Osteocyte (in vitro differentiated cells): Measurements from ENCODE around the gene SPON1. TPM values are rescaled to one million over a fixed set of nuclear protein-coding genes. Genes with fewer than 3 reads are reported as not detected.

Experiments used
- DNase-seq: peaks from one replicate; pipeline ENCODE4 v3.0.0; 2021; ENCODE audit warnings: mixed read lengths; ENCODE audit not compliant: unreplicated experiment; ENCODE audit errors: extremely low spot score
- H3K27ac Mint-ChIP-seq: one replicate; pipeline ENCODE4 v1.8.0; 2021; ENCODE audit warnings: mild to moderate bottlenecking, mixed read lengths; ENCODE audit not compliant: unreplicated experiment
- H3K27me3 Mint-ChIP-seq: one replicate; pipeline ENCODE4 v1.8.0; 2021; ENCODE audit warnings: mixed read lengths; ENCODE audit not compliant: unreplicated experiment
- H3K36me3 Mint-ChIP-seq: one replicate; pipeline ENCODE4 v1.8.0; 2021; ENCODE audit warnings: mixed read lengths; ENCODE audit not compliant: unreplicated experiment
- H3K4me1 Mint-ChIP-seq: one replicate; pipeline ENCODE4 v1.8.0; 2021; ENCODE audit warnings: mixed read lengths; ENCODE audit not compliant: unreplicated experiment
- H3K4me3 Mint-ChIP-seq: one replicate; pipeline ENCODE4 v1.8.0; 2021; ENCODE audit warnings: mild to moderate bottlenecking, moderate library complexity, mixed read lengths; ENCODE audit not compliant: unreplicated experiment
- H3K9me3 Mint-ChIP-seq: one replicate; pipeline ENCODE4 v1.8.0; 2021; ENCODE audit warnings: mixed read lengths; ENCODE audit not compliant: unreplicated experiment
- total RNA-seq: library from RNA; stranded (reverse); gene quantifications from 2 replicates; pipeline ENCODE4 v1.2.1, GENCODE V29; 2021
- TF ChIP-seq, protein P1 (sequence below): fragments of 200-600 bp; sonication (generic); IDR thresholded peaks from 2 replicates; pipeline ENCODE4 v1.5.0; 2021; ENCODE audit warnings: antibody characterized with exemption, mild to moderate bottlenecking, moderate library complexity

SPON1 gene
- total RNA-seq, 1 donor from 2014 or later = 0.05 TPM

DNA sequence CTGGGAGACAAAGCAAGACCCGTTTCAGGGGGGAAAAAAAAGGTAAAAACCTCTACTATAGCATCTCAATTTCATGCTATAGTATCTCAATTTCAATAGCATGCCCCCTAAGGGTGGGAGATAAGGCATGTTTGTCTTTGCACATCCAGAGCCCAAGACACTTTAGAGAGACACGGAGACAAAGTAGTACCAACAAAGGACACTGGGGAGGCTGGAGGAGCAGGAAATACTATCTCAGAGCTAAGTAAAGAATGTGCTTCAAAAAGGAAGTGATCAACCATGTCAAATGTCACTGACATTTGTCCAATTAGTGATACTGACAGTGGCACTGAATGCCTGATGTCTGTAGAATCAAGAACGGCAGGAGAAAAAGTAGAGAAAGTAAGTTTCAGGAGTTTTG, 327.9 kb downstream of the SPON1 start:
- no peak for DNase-seq
- Mint-ChIP-seq H3K27ac (no peak overlapping the region), H3K36me3 (peaks cover 46% of the 10 kb centered on the region), H3K4me1 (peaks cover 19% of the 10 kb centered on the region), H3K9me3 (no peaks in the 10 kb centered on the region), H3K4me3 (no peak overlapping the region), H3K27me3 (no peaks in the 10 kb centered on the region)
- TF ChIP-seq, protein P1, sequence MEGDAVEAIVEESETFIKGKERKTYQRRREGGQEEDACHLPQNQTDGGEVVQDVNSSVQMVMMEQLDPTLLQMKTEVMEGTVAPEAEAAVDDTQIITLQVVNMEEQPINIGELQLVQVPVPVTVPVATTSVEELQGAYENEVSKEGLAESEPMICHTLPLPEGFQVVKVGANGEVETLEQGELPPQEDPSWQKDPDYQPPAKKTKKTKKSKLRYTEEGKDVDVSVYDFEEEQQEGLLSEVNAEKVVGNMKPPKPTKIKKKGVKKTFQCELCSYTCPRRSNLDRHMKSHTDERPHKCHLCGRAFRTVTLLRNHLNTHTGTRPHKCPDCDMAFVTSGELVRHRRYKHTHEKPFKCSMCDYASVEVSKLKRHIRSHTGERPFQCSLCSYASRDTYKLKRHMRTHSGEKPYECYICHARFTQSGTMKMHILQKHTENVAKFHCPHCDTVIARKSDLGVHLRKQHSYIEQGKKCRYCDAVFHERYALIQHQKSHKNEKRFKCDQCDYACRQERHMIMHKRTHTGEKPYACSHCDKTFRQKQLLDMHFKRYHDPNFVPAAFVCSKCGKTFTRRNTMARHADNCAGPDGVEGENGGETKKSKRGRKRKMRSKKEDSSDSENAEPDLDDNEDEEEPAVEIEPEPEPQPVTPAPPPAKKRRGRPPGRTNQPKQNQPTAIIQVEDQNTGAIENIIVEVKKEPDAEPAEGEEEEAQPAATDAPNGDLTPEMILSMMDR = no peak

DNA sequence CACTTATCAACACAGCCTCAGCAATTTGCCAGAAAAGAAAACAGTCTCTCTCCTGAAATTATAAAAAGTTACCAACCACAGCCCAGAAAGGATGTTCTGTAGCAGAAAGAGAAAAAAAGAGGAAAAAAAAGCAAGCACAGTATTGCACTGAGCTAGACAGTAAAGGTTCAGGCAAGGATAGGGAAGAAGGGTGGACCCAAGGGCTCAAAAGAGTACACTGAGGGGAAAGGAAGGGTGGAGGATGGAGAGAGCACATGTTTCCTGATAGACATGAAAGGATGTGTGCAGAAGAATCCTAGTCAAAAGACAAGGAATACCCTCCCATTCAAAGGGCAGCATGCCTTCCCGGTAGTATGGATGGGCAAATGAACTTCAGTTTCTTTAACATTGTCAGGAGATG, 337.4 kb downstream of the SPON1 start:
- DNase-seq = no peak
- TF ChIP-seq, protein P1 = no peak
- H3K27ac Mint-ChIP-seq = no peak overlapping the region
- no peaks in the 10 kb centered on the region for H3K27me3 Mint-ChIP-seq
- H3K9me3 Mint-ChIP-seq = no peaks in the 10 kb centered on the region
- peaks cover 34% of the 10 kb centered on the region for H3K4me1 Mint-ChIP-seq
- H3K36me3 Mint-ChIP-seq = peaks cover 5% of the 10 kb centered on the region
- no peak overlapping the region for H3K4me3 Mint-ChIP-seq

DNA sequence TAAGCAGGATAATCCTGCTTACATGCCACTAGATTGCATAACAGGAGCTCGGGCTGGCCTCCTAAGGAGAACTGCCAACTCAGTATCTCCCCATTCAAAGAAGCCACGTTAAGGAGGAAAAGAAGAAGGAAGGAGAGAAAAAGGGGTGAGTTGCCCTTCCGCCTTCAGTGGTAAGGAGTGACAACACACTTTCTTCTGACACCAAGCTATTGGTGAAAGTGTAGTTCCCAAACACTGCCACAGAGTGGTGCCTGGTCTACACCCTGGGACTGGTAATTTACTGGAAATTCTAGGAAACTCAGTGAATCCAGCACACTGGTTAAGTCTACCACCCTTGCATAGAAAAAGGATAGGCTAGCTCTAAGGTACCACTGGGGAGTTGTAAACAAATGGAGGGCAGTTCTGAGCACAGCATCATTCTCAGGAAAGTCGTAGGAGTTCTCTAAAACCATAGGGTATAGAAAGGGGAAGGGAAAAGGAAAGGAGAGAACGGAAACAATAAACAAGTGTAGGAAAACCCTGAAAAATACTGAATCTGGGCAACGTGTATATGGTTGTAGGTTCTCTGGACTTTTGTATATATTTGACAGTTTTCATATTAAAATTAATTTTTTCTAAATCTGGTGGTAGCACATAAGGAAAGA, 338.3 kb downstream of the SPON1 start:
- Mint-ChIP-seq H3K4me1 (peaks cover 34% of the 10 kb centered on the region), H3K27me3 (no peaks in the 10 kb centered on the region), H3K27ac (no peak overlapping the region), H3K9me3 (no peaks in the 10 kb centered on the region), H3K36me3 (no peaks in the 10 kb centered on the region), H3K4me3 (no peak overlapping the region)
- TF ChIP-seq, protein P1 = peak; percentile 87
- no peak for DNase-seq

DNA sequence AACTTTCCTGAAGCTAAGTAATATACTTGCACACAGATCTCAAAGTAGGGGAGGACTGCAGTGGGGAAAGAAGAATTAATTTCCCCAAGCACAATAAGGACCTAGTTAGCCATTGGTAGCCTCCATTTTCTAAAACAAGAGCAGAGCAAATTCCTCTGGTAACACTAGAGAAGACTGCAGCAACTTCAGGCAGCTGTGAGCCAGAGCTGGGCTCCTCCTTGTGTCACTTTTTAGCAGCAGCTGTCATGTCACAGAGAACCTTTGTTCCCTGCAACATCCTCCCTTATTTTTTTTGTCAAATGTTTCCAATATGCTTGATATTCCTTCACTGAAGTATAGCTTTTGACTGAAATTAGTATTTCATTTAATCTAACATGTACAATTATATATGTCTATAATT, 342.1 kb downstream of the SPON1 start:
- no peaks in the 10 kb centered on the region for H3K27me3 Mint-ChIP-seq
- no peaks in the 10 kb centered on the region for H3K9me3 Mint-ChIP-seq
- no peak overlapping the region for H3K4me3 Mint-ChIP-seq
- DNase-seq = no peak
- H3K27ac Mint-ChIP-seq = no peak overlapping the region
- TF ChIP-seq, protein P1 = no peak
- no peaks in the 10 kb centered on the region for H3K36me3 Mint-ChIP-seq
- H3K4me1 Mint-ChIP-seq = peaks cover 29% of the 10 kb centered on the region

DNA sequence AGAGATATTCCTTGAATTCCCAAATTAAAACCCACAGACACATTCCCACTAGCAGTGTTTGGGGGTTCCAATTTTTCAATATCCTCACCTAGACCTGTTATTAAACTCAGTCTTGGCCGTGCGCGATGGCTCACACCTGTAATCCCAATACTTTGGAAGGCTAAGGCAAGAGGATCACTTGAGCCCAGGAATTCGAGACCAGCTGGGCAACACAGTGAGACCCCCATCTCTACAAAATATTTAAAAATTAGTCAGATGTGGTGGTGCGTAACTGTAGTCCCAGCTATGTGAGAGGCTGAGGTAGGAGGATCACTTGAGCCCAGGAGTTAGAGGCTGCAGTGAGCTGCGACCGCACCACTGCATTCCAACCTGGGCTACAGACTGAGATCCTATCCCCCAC, 343.1 kb downstream of the SPON1 start:
- TF ChIP-seq, protein P1 = no peak
- Mint-ChIP-seq H3K27ac (no peak overlapping the region), H3K4me1 (peaks cover 29% of the 10 kb centered on the region), H3K9me3 (no peaks in the 10 kb centered on the region), H3K36me3 (no peaks in the 10 kb centered on the region), H3K4me3 (no peak overlapping the region), H3K27me3 (no peaks in the 10 kb centered on the region)
- DNase-seq = no peak
